ENCODE results near the gene ARRB1. TPM values are rescaled to one million over a fixed set of nuclear protein-coding genes. Genes with fewer than 3 reads are reported as not detected.
A peak's percentile ranks its signal among the peaks of the same experiment; 100 is the strongest.

Gene ARRB1
- total and polyA plus RNA-seq, 9 of the 15 experiments (the other 6 are each of a cell fraction or from before 2014, with no cell fraction given): 6.6 to 45.4 (median 28.5) TPM

GRCh38 chr11:75351791-75352587, 528 bp upstream of the ARRB1 start (continued):
- TF ChIP-seq NFIC (IDR thresholded peaks at IDR 0.05) (peak; percentile 57), RBM15 (IDR thresholded peaks at IDR 0.05; ENCODE audit: insufficient read depth, low read length) (no peak), PURB (CRISPR knock-in tag; IDR thresholded peaks at IDR 0.05; ENCODE audit: low read depth) (no peak), TAF7 (tag; IDR thresholded peaks at IDR 0.05) (peak; percentile 51; the same call in 1 of the 2 replicates), MED1 (CRISPR knock-in tag; IDR thresholded peaks at IDR 0.05; ENCODE audit: borderline replicate concordance) (0 out of 2 replicates have a peak, but pooled peaks have one; percentile 80), RAD21 (CRISPR knock-in tag; conservative IDR thresholded peaks at IDR 0.05 in 1 of 2, IDR thresholded peaks at IDR 0.05 in 1 of 2) (peak; percentile 50 to 69), ATF2 (CRISPR knock-in tag; IDR thresholded peaks at IDR 0.05) (no peak), SUPT5H (IDR thresholded peaks at IDR 0.05) (peak; percentile 77), ETV1 (tag; conservative IDR thresholded peaks at IDR 0.05; ENCODE audit: low read depth) (peak; percentile 77), LEF1 (IDR thresholded peaks at IDR 0.05) (no peak; the same call in 1 of the 2 replicates), REST (IDR thresholded peaks at IDR 0.05; ENCODE audit: borderline replicate concordance) (peak; percentile 75), REST (CRISPR knock-in tag; IDR thresholded peaks at IDR 0.05; ENCODE audit: low read depth) (peak; percentile 14), PHF20 (IDR thresholded peaks at IDR 0.05; ENCODE audit: partially characterized antibody) (peak; percentile 60), BRCA1 (IDR thresholded peaks at IDR 0.05) (no peak), BRCA1 (CRISPR knock-in tag; IDR thresholded peaks at IDR 0.05) (0 out of 2 replicates have a peak, but pooled peaks have one; percentile 75), IRF2 (CRISPR knock-in tag; IDR thresholded peaks at IDR 0.05) (0 out of 2 replicates have a peak, but pooled peaks have one; percentile 24), TCF3 (CRISPR knock-in tag; IDR thresholded peaks at IDR 0.05) (no peak; the same call in 1 of the 2 replicates), ETV6 (IDR thresholded peaks at IDR 0.05; ENCODE audit: borderline replicate concordance in 1 of 2, low read depth in 2 of 2, low read length in 1 of 2) (peak in 1 of 2 experiments; percentile 85; a peak in 3 of 4 replicates), ETV6 (CRISPR knock-in tag; IDR thresholded peaks at IDR 0.05; ENCODE audit: borderline replicate concordance) (no peak), FOXK2 (conservative IDR thresholded peaks at IDR 0.05 in 1 of 2, IDR thresholded peaks at IDR 0.05 in 1 of 2; ENCODE audit: low read depth in 2 of 2) (peak in 1 of 2 experiments; percentile 21; a peak in 1 of 4 replicates)
